Measurements from ENCODE around the gene PDE11A.
"Not testable (repeated sequence)": the region's sequence is repeated elsewhere in the genome, so short reads cannot be mapped to it uniquely, and the experiment has no call there.

PDE11A gene

GRCh38 chr2:177952151-177952550, 120.4 kb downstream of the PDE11A start:
- Mint-ChIP-seq H3K27ac (no peak overlapping the region), H3K36me3 (ENCODE audit: low read depth) (no peaks in the 10 kb centered on the region), H3K9me3 (peaks cover 13% of the 10 kb centered on the region), H3K27me3 (ENCODE audit: low read depth, poor library complexity) (no peaks in the 10 kb centered on the region), H3K4me3 (no peak overlapping the region), H3K4me1 (no peaks in the 10 kb centered on the region)
- no peak for TF ChIP-seq CTCF (IDR thresholded peaks at IDR 0.05)
- no peak for DNase-seq

GRCh38 chr2:177947598-177947997, 125.0 kb downstream of the PDE11A start:
- peaks cover 20% of the 10 kb centered on the region for H3K9me3 Mint-ChIP-seq
- not testable (repeated sequence) for H3K27ac Mint-ChIP-seq; H3K27me3 Mint-ChIP-seq (ENCODE audit: low read depth, poor library complexity); H3K4me1 Mint-ChIP-seq; H3K36me3 Mint-ChIP-seq (ENCODE audit: low read depth); H3K4me3 Mint-ChIP-seq; DNase-seq

- H3K9me3 Mint-ChIP-seq, result peaks cover 20% of the 10 kb centered on the region
- not testable (repeated sequence) for H3K27ac Mint-ChIP-seq; H3K27me3 Mint-ChIP-seq (ENCODE audit: low read depth, poor library complexity); H3K36me3 Mint-ChIP-seq (ENCODE audit: low read depth); DNase-seq; H3K4me3 Mint-ChIP-seq; H3K4me1 Mint-ChIP-seq
These were observed 128.0 kb downstream of the PDE11A start for GRCh38 chr2:177944530-177944929.

- no peak for DNase-seq
- Mint-ChIP-seq H3K27ac (no peak overlapping the region), H3K9me3 (peaks cover 17% of the 10 kb centered on the region), H3K4me1 (no peaks in the 10 kb centered on the region), H3K36me3 (ENCODE audit: low read depth) (no peaks in the 10 kb centered on the region), H3K27me3 (ENCODE audit: low read depth, poor library complexity) (peaks cover 22% of the 10 kb centered on the region), H3K4me3 (no peak overlapping the region)
- no peak for TF ChIP-seq CTCF (IDR thresholded peaks at IDR 0.05)
These were observed 129.8 kb downstream of the PDE11A start for GRCh38 chr2:177942731-177943130.

- peaks cover 7% of the 10 kb centered on the region for H3K9me3 Mint-ChIP-seq
- TF ChIP-seq CTCF (IDR thresholded peaks at IDR 0.05), result no peak
- no peak overlapping the region for H3K27ac Mint-ChIP-seq
- peaks cover 22% of the 10 kb centered on the region for H3K27me3 Mint-ChIP-seq (ENCODE audit: low read depth, poor library complexity)
- no peak for DNase-seq
- H3K36me3 Mint-ChIP-seq (ENCODE audit: low read depth), result no peaks in the 10 kb centered on the region
- no peaks in the 10 kb centered on the region for H3K4me1 Mint-ChIP-seq
- H3K4me3 Mint-ChIP-seq, result no peak overlapping the region
These were observed 133.4 kb downstream of the PDE11A start for GRCh38 chr2:177939211-177939610.

- Mint-ChIP-seq H3K4me3 (no peak overlapping the region), H3K27ac (no peak overlapping the region), H3K4me1 (no peaks in the 10 kb centered on the region), H3K9me3 (peaks cover 23% of the 10 kb centered on the region), H3K36me3 (ENCODE audit: low read depth) (no peaks in the 10 kb centered on the region), H3K27me3 (ENCODE audit: low read depth, poor library complexity) (no peaks in the 10 kb centered on the region)
- no peak for DNase-seq
- TF ChIP-seq CTCF (IDR thresholded peaks at IDR 0.05), result no peak
These were observed 141.7 kb downstream of the PDE11A start for GRCh38 chr2:177930916-177931315.

- Mint-ChIP-seq H3K4me1 (no peaks in the 10 kb centered on the region), H3K9me3 (peaks cover 29% of the 10 kb centered on the region), H3K27ac (no peak overlapping the region), H3K36me3 (ENCODE audit: low read depth) (no peaks in the 10 kb centered on the region), H3K4me3 (no peak overlapping the region), H3K27me3 (ENCODE audit: low read depth, poor library complexity) (no peaks in the 10 kb centered on the region)
- DNase-seq, result no peak
- TF ChIP-seq CTCF (IDR thresholded peaks at IDR 0.05), result no peak
These were observed 142.7 kb downstream of the PDE11A start for GRCh38 chr2:177929662-177930522.

Data from nephron progenitor cell (in vitro differentiated cells).